Gastrocnemius medialis (tissue), 4 donors: ENCODE data around the gene ASIC1. TPM values are rescaled to one million over a fixed set of nuclear protein-coding genes. Genes with fewer than 3 reads are reported as not detected.
"Not testable (repeated sequence)": the region's sequence is repeated elsewhere in the genome, so short reads cannot be mapped to it uniquely, and the experiment has no call there.

ENCODE experiments used
- ATAC-seq, 2 donors: fragments of 150-250 bp; one replicate each; pipeline ENCODE4 v1.9.1; 2016
- DNase-seq, 2 donors: peaks; one replicate each; pipeline ENCODE4 v3.0.0-alpha.2; 2019
- H3K27ac ChIP-seq, 4 donors: fragments of 200-600 bp; sonication (generic); 1 replicate in 1 of 4; 2 replicates in 3 of 4; pipeline ENCODE4 v1.5.1; 2016 to 2018; ENCODE audit warnings: mild to moderate bottlenecking in 2 of 4, moderate library complexity in 1 of 4
- H3K27me3 ChIP-seq, 3 donors: fragments of 200-600 bp; sonication (generic) in 2 of 3; 1 replicate in 1 of 3; 2 replicates in 2 of 3; pipeline versions ENCODE4 v1.5.1 to v1.6.0; 2016 to 2019; ENCODE audit warnings: mild to moderate bottlenecking in 1 of 3, moderate library complexity in 1 of 3
- H3K36me3 ChIP-seq, 2 donors: fragments of 200-600 bp; sonication (generic) in 1 of 2; one replicate each; pipeline ENCODE4 v1.5.1; 2017 to 2018
- H3K4me1 ChIP-seq, 2 donors: fragments of 200-600 bp; sonication (generic) in 1 of 2; one replicate each; pipeline ENCODE4 v1.5.1; 2016 to 2017; ENCODE audit warnings: mild to moderate bottlenecking in 2 of 2
- H3K4me3 ChIP-seq, 4 donors: fragments of 200-600 bp; sonication (generic) in 3 of 4; 1 replicate in 1 of 4; 2 replicates in 3 of 4; pipeline ENCODE4 v1.5.1; 2016 to 2019; ENCODE audit warnings: mild to moderate bottlenecking in 2 of 4
- H3K9me3 ChIP-seq, 3 donors: fragments of 200-600 bp; sonication (generic) in 2 of 3; 1 replicate in 1 of 3; 2 replicates in 2 of 3; pipeline ENCODE4 v1.5.1; 2016 to 2019
- CTCF ChIP-seq, 5 experiments: fragments of 450-650 bp in 3 of 5; fragments of 200-600 bp in 2 of 5; sonication (generic) in 2 of 5; IDR thresholded peaks in 4 of 5; conservative IDR thresholded peaks in 1 of 5; 1 replicate in 4 of 5; 2 replicates in 1 of 5; pipeline ENCODE4 v1.5.1; 2016 to 2019; ENCODE audit warnings: antibody characterized with exemption in 5 of 5, mild to moderate bottlenecking in 3 of 5, moderate library complexity in 3 of 5
- POLR2A ChIP-seq, 2 donors: fragments of 450-650 bp; IDR thresholded peaks; one replicate each; pipeline ENCODE4 v1.6.1; 2017; ENCODE audit warnings: antibody characterized with exemption in 2 of 2, mild to moderate bottlenecking in 2 of 2, moderate library complexity in 2 of 2
- in situ Hi-C, 4 donors: fragments of 200-750 bp; cut with MboI; loops; one replicate each; pipeline versions ENCODE4 v1.15.0 to v1.8.0; 2017; ENCODE audit warnings: low sequenced_read_pairs in 4 of 4
- intact Hi-C: fragments of 100-400 bp; cut with DNase I; formaldehyde crosslinking; loops from one replicate; pipeline ENCODE4 v1.15.1; 2023; ENCODE audit warnings: low total_unique reads
- total RNA-seq, 4 donors: library from RNA; depleted of rRNA; stranded (reverse); fragments of >200 nt; gene quantifications; one replicate each; pipeline versions ENCODE4 v1.1.0 to v1.2.3, GENCODE V29; 2016

ASIC1 gene
- total RNA-seq, 4 donors from 2014 or later = 0.15 to 0.53 TPM; not detected in 2

GRCh38 chr12:50025187-50026059 lies 32.0 kb upstream of the ASIC1 start, which contains the start of gene RACGAP1:
TSS of gene RACGAP1 (minus strand) at chr12:50025494. CDS start at chr12:50016715, 8,779 bp downstream.
- H3K27me3 ChIP-seq = no peaks in the 10 kb centered on the region
- ATAC-seq (peak; percentile 99 to 100), DNase-seq (peak; percentile 94 to 95)
- H3K27ac ChIP-seq = peak within 1 kb of the TSS; percentile 53 to 67 (median 59)
- in situ Hi-C loops (no loop called here), intact Hi-C loops (loop anchor here (1.0 to 5.0 kb wide), 2 partner anchors 86 to 142 kb away; partner anchors contain the start of gene CERS5)
- no peaks in the 10 kb centered on the region for H3K9me3 ChIP-seq
- peaks cover 6 to 11% of the 10 kb centered on the region in 2 donors for H3K4me1 ChIP-seq
- H3K36me3 ChIP-seq = no peaks in the 10 kb centered on the region
- TF ChIP-seq POLR2A (IDR thresholded peaks at IDR 0.05) (peak in 1 of 2 donors; percentile 59), CTCF (IDR thresholded peaks at IDR 0.05 in 4 of 5, conservative IDR thresholded peaks at IDR 0.05 in 1 of 5) (no peak)
- H3K4me3 ChIP-seq = peak within 1 kb of the TSS; percentile 61 to 77 (median 66)

- no peaks in the 10 kb centered on the region for H3K36me3 ChIP-seq
- H3K4me3 ChIP-seq = no peak overlapping the region
- TF ChIP-seq CTCF (IDR thresholded peaks at IDR 0.05 in 4 of 5, conservative IDR thresholded peaks at IDR 0.05 in 1 of 5) (no peak), POLR2A (IDR thresholded peaks at IDR 0.05) (no peak)
- H3K9me3 ChIP-seq = no peaks in the 10 kb centered on the region
- DNase-seq (no peak), ATAC-seq (no peak)
- intact Hi-C loops = loop anchor here (5.0 kb wide), 1 partner anchor 141 kb away; the partner anchor contains the start of gene CERS5
- H3K27me3 ChIP-seq = no peaks in the 10 kb centered on the region
- H3K4me1 ChIP-seq = peaks cover 6 to 11% of the 10 kb centered on the region in 2 donors
- in situ Hi-C loops = no loop called here
- H3K27ac ChIP-seq = no peak overlapping the region
Measured at GRCh38 chr12:50026691-50027090, 30.7 kb upstream of the ASIC1 start.

GRCh38 chr12:50030449-50030848 lies 26.9 kb upstream of the ASIC1 start:
- ATAC-seq, in situ Hi-C loops, H3K27ac ChIP-seq, H3K9me3 ChIP-seq, intact Hi-C loops, H3K4me1 ChIP-seq, H3K36me3 ChIP-seq, DNase-seq, H3K4me3 ChIP-seq: not testable (repeated sequence)
- H3K27me3 ChIP-seq = peaks cover 12 to 16% (median 12%) of the 10 kb centered on the region in 3 donors

DNA sequence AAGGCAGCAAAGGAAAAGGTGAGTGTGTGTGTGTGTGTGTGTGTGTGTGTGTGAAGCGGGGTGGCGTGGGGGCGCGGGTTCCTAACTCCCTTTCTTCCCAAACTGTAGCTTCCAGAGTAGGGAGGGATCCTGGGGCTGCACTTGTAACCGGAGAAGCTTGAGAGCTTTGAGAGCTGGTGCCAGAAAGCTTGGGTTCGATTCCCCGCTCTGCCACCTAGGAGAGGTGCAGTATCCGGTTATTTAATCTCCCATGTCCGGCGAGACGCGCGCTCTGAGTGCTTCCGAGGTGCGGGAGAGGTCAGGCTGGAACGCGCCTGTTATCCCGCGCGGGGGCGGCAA lies 24.9 kb upstream of the ASIC1 start:
- intact Hi-C loops (no loop called here), in situ Hi-C loops (no loop called here)
- DNase-seq (no peak), ATAC-seq (no peak)
- H3K27ac ChIP-seq = no peak overlapping the region
- no peak for TF ChIP-seq POLR2A (IDR thresholded peaks at IDR 0.05)
- TF ChIP-seq CTCF (IDR thresholded peaks at IDR 0.05 in 4 of 5, conservative IDR thresholded peaks at IDR 0.05 in 1 of 5) = no peak
- no peaks in the 10 kb centered on the region for H3K9me3 ChIP-seq
- no peaks in the 10 kb centered on the region for H3K4me1 ChIP-seq
- H3K27me3 ChIP-seq = peaks cover 12 to 16% (median 12%) of the 10 kb centered on the region in 3 donors
- H3K4me3 ChIP-seq = peak overlapping the region in 1 of 4 donors; percentile 21
- H3K36me3 ChIP-seq = no peaks in the 10 kb centered on the region

DNA sequence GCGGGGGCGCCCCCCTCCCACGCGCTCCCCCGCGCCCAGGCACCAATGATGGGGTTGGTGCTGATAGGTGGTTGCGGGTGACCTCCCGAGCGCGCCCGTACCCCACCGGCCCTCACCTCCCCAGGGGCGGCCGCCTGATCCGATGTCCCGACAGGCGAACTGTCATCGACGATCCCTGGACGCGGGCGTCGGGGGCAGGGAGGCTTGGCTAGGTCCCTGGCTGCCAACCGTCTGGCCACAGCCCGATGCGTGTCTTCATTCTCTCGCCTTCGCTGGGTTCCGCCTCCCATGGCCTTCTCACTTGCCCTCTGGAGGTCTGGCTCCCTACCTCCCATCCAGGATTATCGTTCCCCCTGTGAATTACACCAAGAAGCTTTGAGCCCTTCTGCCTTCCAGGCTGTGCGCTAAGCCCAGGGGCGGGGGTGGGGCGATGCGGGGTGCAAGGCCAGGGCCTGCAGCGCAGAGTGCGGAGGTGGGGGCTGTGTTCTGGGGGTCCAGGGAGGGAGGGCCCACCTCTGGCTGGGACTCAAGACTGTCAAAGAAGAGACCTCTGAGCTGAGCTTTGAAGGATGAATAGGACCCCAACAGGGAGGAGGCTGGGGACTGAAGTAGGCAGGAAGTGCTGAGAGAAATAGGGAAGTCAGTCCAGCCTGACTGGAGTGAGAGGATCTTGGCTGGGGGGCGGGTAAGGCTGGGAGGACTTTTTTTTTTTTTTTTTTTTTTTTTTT lies 24.4 kb upstream of the ASIC1 start:
- in situ Hi-C loops (no loop called here), intact Hi-C loops (no loop called here)
- H3K4me3 ChIP-seq = peak overlapping the region in 1 of 4 donors; percentile 21
- peaks cover 12 to 16% (median 12%) of the 10 kb centered on the region in 3 donors for H3K27me3 ChIP-seq
- H3K9me3 ChIP-seq = no peaks in the 10 kb centered on the region
- ATAC-seq = no peak
- TF ChIP-seq CTCF (IDR thresholded peaks at IDR 0.05 in 4 of 5, conservative IDR thresholded peaks at IDR 0.05 in 1 of 5) (no peak), POLR2A (IDR thresholded peaks at IDR 0.05) (no peak)
- H3K4me1 ChIP-seq = no peaks in the 10 kb centered on the region
- H3K36me3 ChIP-seq = no peaks in the 10 kb centered on the region
- DNase-seq = no peak
- no peak overlapping the region for H3K27ac ChIP-seq
